Left kidney (tissue), 1 donor: ENCODE results near the gene CECR2. TPM values are rescaled to one million over a fixed set of nuclear protein-coding genes. Genes with fewer than 3 reads are reported as not detected.

Experiments
- polyA plus RNA-seq: library from polyadenylated mRNA; unstranded; fragments of 120-200 nt; gene quantifications from one replicate; pipeline ENCODE4 v1.2.1, GENCODE V29; 2013; ENCODE audit not compliant: insufficient read length

The CECR2 gene
- polyA plus RNA-seq, 1 donor, result 23.2 TPM

Other genes starting within 250 kb of the CECR2 start
- gene TMEM121B, start 248.1 kb upstream of the CECR2 start, polyA plus RNA-seq, result 1.0 TPM
- 33.6 TPM for gene HDHD5, start 210.2 kb upstream of the CECR2 start, polyA plus RNA-seq
- gene ADA2, start 150.0 kb upstream of the CECR2 start, polyA plus RNA-seq, result 23.7 TPM
- gene SLC25A18, start 194.0 kb downstream of the CECR2 start, polyA plus RNA-seq, result 1.5 TPM